H1 (cell line): Measurements from ENCODE around the gene PIGM. TPM values are rescaled to one million over a fixed set of nuclear protein-coding genes. Genes with fewer than 3 reads are reported as not detected.

Source experiments
- SUZ12 ChIP-seq: fragments of 200-600 bp; sonication (generic); IDR thresholded peaks from 2 replicates; pipeline ENCODE4 v1.6.1; 2012; ENCODE audit warnings: mild to moderate bottlenecking, inconsistent platforms, low read length, moderate library complexity, mixed read lengths
- polyA plus RNA-seq, 7 experiments: library from polyadenylated mRNA; depleted of rRNA in 3 of 7; stranded (reverse) in 5 of 7; unstranded in 2 of 7; fragments of >200 nt in 5 of 7; fragments of 200-250 nt in 2 of 7; gene quantifications; 1 replicate in 5 of 7; 2 replicates in 1 of 7; 4 replicates in 1 of 7; pipeline versions ENCODE4 v1.2.1 to v1.2.3, GENCODE V29; 2011 to 2013; ENCODE audit warnings: missing spikeins in 2 of 7, mixed read lengths in 2 of 7
- total RNA-seq: library from RNA; stranded (reverse); fragmentation: NEBNext Ultra II Directional; extraction: Animal tissue kit (Norgen Biotek cat#: 25700); gene quantifications from 2 replicates; pipeline ENCODE4 v1.2.1, GENCODE V29; 2021

Gene PIGM
- total and polyA plus RNA-seq, 2 of the 8 experiments (the other 6 are each of a cell fraction or from before 2014, with no cell fraction given) = 5.4 to 6.0 TPM

- no peak for TF ChIP-seq SUZ12
Measured at GRCh38 chr1:160046494-160047110, 14.8 kb upstream of the PIGM start (continued).
